HFFc6 (cell line): ENCODE data around the gene SLC25A42. TPM values are rescaled to one million over a fixed set of nuclear protein-coding genes. Genes with fewer than 3 reads are reported as not detected.
A peak's percentile ranks its signal among the peaks of the same experiment; 100 is the strongest.

Source experiments
- DNase-seq: peaks from one replicate; pipeline ENCODE4 v3.0.0-alpha.2; 2018
- H3K27ac Mint-ChIP-seq: 2 replicates; pipeline ENCODE4 v1.8.0; 2020; ENCODE audit warnings: mild to moderate bottlenecking, mixed read lengths
- H3K27me3 Mint-ChIP-seq: 2 replicates; pipeline ENCODE4 v1.8.0; 2021; ENCODE audit warnings: mild to moderate bottlenecking, moderate library complexity, mixed read lengths; ENCODE audit not compliant: insufficient read depth
- H3K36me3 Mint-ChIP-seq: 2 replicates; pipeline ENCODE4 v1.8.0; 2021; ENCODE audit warnings: low read depth, mixed read lengths
- H3K4me1 Mint-ChIP-seq: 2 replicates; pipeline ENCODE4 v1.8.0; 2020; ENCODE audit warnings: low read depth, mixed read lengths
- H3K4me3 Mint-ChIP-seq: 2 replicates; pipeline ENCODE4 v1.8.0; 2020; ENCODE audit warnings: mild to moderate bottlenecking, moderate library complexity, mixed read lengths
- H3K9me3 Mint-ChIP-seq: 2 replicates; pipeline ENCODE4 v1.8.0; 2020; ENCODE audit warnings: mild to moderate bottlenecking, mixed read lengths
- total RNA-seq, 6 experiments: library from RNA; stranded (reverse); fragmentation: NEBNext Ultra II Directional; extraction: Animal tissue kit (Norgen Biotek cat#: 25700); gene quantifications; 2 replicates in 1 of 6; 3 replicates in 5 of 6; pipeline ENCODE4 v1.2.3, GENCODE V29; 2021
- TF ChIP-seq, protein P1 (sequence below): fragments of 200-600 bp; sonication (generic); IDR thresholded peaks from 2 replicates; pipeline ENCODE4 v1.5.0; 2021; ENCODE audit warnings: antibody characterized with exemption, mild to moderate bottlenecking

The SLC25A42 gene
- total RNA-seq, 6 experiments from 2014 or later, result 8.7 to 11.7 (median 9.9) TPM

DNA sequence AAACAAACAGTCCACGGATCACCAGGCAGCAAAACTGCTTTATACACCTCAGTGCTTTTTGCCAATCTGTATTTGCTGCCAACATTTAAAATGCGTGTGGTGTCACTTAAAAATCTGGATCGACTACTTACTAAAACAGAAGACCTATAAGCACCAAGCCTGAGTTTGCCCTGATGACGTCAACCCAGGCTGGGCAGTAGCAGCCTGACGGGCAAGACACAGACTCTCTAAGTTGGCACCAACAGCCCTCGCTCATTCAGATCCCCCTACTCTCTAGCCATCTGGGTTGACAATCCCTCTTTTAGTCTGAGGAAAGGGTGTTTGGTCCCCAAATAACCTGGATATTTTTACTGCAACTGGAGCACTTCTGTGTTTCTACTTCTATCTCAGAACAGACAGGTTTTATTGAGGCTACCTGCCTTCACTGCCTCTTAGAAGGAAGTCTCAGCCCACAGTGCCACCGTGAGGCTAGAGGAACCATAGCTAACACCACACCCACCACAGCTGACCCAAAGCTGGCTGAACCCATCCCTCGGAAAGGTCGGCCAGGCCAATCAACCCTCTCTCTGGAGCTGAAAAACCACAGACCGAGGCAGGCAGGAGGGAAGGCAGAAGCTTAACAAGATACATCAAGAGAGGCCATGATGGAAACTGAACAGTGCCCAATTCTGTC is 37.4 kb upstream of the SLC25A42 start:
- Mint-ChIP-seq H3K4me1 (peaks cover 27% of the 10 kb centered on the region), H3K36me3 (peaks cover 38% of the 10 kb centered on the region), H3K27me3 (peaks cover 1% of the 10 kb centered on the region; the same call in 1 of the 2 replicates), H3K4me3 (no peak overlapping the region), H3K27ac (no peak overlapping the region), H3K9me3 (no peaks in the 10 kb centered on the region)
- TF ChIP-seq, protein P1, sequence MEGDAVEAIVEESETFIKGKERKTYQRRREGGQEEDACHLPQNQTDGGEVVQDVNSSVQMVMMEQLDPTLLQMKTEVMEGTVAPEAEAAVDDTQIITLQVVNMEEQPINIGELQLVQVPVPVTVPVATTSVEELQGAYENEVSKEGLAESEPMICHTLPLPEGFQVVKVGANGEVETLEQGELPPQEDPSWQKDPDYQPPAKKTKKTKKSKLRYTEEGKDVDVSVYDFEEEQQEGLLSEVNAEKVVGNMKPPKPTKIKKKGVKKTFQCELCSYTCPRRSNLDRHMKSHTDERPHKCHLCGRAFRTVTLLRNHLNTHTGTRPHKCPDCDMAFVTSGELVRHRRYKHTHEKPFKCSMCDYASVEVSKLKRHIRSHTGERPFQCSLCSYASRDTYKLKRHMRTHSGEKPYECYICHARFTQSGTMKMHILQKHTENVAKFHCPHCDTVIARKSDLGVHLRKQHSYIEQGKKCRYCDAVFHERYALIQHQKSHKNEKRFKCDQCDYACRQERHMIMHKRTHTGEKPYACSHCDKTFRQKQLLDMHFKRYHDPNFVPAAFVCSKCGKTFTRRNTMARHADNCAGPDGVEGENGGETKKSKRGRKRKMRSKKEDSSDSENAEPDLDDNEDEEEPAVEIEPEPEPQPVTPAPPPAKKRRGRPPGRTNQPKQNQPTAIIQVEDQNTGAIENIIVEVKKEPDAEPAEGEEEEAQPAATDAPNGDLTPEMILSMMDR, result no peak; the same call in 1 of the 2 replicates
- no peak for DNase-seq

DNA sequence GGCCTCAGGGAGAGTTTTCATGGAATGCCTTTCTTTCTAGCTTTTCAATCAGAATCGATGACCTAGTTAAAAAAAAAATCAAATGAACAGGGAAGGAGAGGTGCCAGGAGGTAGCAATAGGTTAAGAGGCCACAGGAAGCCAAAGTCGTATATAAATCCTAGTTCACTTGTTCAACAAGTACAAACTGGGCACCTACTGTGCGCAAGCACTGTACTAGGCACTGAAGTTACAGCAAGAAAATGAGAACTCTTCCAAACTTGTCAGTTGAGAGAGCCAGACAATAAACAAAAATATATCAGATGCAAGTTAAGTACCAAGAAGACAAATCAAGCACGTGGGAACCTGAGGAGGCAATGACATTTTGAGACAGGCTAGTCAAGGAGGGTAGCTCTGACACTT is 36.6 kb upstream of the SLC25A42 start:
- Mint-ChIP-seq H3K4me1 (peaks cover 25% of the 10 kb centered on the region), H3K27me3 (no peaks in the 10 kb centered on the region), H3K36me3 (peaks cover 41% of the 10 kb centered on the region), H3K4me3 (no peak overlapping the region), H3K27ac (0 out of 2 replicates have a peak overlapping the region, but pooled peaks have one; percentile 6), H3K9me3 (no peaks in the 10 kb centered on the region)
- TF ChIP-seq, protein P1, result no peak
- DNase-seq, result no peak

DNA sequence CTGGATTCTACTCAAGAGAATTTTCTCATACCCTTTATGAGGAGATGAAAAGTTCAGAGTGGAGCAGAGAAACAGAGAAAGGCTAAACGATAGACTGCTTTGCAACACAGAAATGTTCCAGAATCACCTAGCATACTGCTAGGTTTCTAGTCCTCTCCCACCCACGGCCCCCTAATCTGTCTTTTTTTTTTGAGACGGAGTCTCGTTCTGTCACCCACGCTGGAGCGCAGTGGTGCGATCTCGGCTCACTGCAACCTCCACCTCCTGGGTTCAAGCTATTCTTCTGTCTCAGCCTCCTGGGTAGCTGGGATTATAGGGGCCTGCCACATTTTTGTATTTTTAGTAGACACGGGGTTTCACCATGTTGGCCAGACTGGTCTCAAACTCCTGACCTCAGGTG is 35.3 kb upstream of the SLC25A42 start:
- TF ChIP-seq, protein P1, result no peak
- Mint-ChIP-seq H3K4me1 (peaks cover 16% of the 10 kb centered on the region), H3K36me3 (peaks cover 44% of the 10 kb centered on the region), H3K27ac (no peak overlapping the region), H3K4me3 (no peak overlapping the region), H3K9me3 (no peaks in the 10 kb centered on the region), H3K27me3 (no peaks in the 10 kb centered on the region)
- no peak for DNase-seq

GRCh38 chr19:19031891-19032290 is 31.9 kb upstream of the SLC25A42 start:
- peak overlapping the region; percentile 91 for H3K27ac Mint-ChIP-seq
- peak overlapping the region; percentile 94 for H3K4me3 Mint-ChIP-seq
- TF ChIP-seq, protein P1, result no peak
- H3K9me3 Mint-ChIP-seq, result no peaks in the 10 kb centered on the region
- H3K27me3 Mint-ChIP-seq, result no peaks in the 10 kb centered on the region; the same call in 1 of the 2 replicates
- peaks cover 26% of the 10 kb centered on the region for H3K4me1 Mint-ChIP-seq
- no peak for DNase-seq
- H3K36me3 Mint-ChIP-seq, result peaks cover 41% of the 10 kb centered on the region

DNA sequence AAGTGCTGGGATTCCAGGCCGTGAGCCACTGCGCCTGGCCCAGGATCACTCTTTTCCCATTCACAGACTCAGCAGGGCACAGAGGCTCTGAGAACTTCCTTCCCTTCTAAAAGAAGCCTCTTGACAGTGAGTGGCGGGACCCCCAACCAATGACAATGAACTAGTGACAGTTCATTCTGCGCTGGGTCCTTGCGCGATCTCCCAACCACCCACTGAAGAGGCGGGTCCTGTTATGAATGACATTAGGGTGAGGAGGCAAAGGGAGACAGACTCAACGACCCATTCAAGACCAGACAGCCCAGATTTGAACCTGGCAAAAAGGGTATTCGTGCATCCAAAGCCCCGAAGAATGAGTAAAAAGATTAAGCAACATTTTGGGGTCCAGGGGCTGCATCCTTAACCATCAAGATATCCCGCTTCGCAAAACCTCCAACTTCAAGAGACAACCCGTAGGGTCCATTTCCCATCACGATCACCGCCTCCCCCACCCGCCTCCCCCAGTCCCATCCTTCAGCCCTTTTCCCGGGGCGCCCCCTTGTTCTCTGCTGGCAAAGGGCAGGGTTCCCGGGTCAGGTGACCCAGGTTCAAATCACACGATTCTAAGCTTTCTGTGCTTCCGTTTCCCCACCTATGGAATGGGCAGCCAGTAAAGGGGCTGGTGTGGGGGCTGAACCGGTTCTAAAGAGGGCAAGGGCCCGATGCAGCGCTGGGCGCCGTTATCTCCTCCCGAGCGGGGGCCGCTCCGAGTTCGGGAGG is 31.2 kb upstream of the SLC25A42 start:
- TF ChIP-seq, protein P1, result peak; percentile 32
- Mint-ChIP-seq H3K27me3 (no peaks in the 10 kb centered on the region; the same call in 1 of the 2 replicates), H3K27ac (peak overlapping the region; percentile 91), H3K4me1 (peaks cover 26% of the 10 kb centered on the region), H3K4me3 (peak overlapping the region; percentile 94), H3K36me3 (peaks cover 39% of the 10 kb centered on the region), H3K9me3 (no peaks in the 10 kb centered on the region)
- DNase-seq, result peak; percentile 96
